OCI-M2 (cell line): ENCODE data around the gene SUCO.
"Not testable (repeated sequence)": the region's sequence is repeated elsewhere in the genome, so short reads cannot be mapped to it uniquely, and the experiment has no call there.

Experiments used
- DNase-seq: peaks from one replicate; lab custom pipeline; 2025; ENCODE audit not compliant: unreplicated experiment; lab: John Stamatoyannopoulos, UW

The SUCO gene

GRCh38 chr1:172605641-172606040 lies 72.7 kb downstream of the SUCO start:
- no peak for DNase-seq

GRCh38 chr1:172607145-172607544 lies 74.2 kb downstream of the SUCO start:
- DNase-seq: no peak

- DNase-seq: no peak
Measured at GRCh38 chr1:172608098-172608601, 75.2 kb downstream of the SUCO start.

GRCh38 chr1:172609528-172609927 lies 76.6 kb downstream of the SUCO start:
- DNase-seq: no peak

- no peak for DNase-seq
Measured at GRCh38 chr1:172612478-172612877, 79.5 kb downstream of the SUCO start.

GRCh38 chr1:172613294-172613693 lies 80.3 kb downstream of the SUCO start:
- DNase-seq: no peak

GRCh38 chr1:172616195-172616594 lies 83.2 kb downstream of the SUCO start:
- no peak for DNase-seq

- DNase-seq: no peak
Measured at GRCh38 chr1:172616636-172617035, 83.7 kb downstream of the SUCO start.

GRCh38 chr1:172620603-172621002 lies 87.7 kb downstream of the SUCO start:
- not testable (repeated sequence) for DNase-seq

- DNase-seq: no peak
Measured at GRCh38 chr1:172622541-172622940, 89.6 kb downstream of the SUCO start.

- DNase-seq: no peak
Measured at GRCh38 chr1:172623748-172624147, 90.8 kb downstream of the SUCO start.

- DNase-seq: no peak
Measured at GRCh38 chr1:172626845-172627244, 93.9 kb downstream of the SUCO start.

GRCh38 chr1:172627702-172628101 lies 94.8 kb downstream of the SUCO start:
- no peak for DNase-seq

- no peak for DNase-seq
Measured at GRCh38 chr1:172628401-172628800, 95.5 kb downstream of the SUCO start.

- no peak for DNase-seq
Measured at GRCh38 chr1:172629170-172629569, 96.2 kb downstream of the SUCO start.

GRCh38 chr1:172629638-172630037 lies 96.7 kb downstream of the SUCO start:
- DNase-seq: no peak

- DNase-seq: no peak
Measured at GRCh38 chr1:172630056-172630818, 97.3 kb downstream of the SUCO start.

- DNase-seq: no peak
Measured at GRCh38 chr1:172630868-172631267, 97.9 kb downstream of the SUCO start.

GRCh38 chr1:172637522-172637921 lies 104.6 kb downstream of the SUCO start:
- DNase-seq: no peak

GRCh38 chr1:172638249-172638648 lies 105.3 kb downstream of the SUCO start:
- no peak for DNase-seq

GRCh38 chr1:172638885-172639831 lies 106.2 kb downstream of the SUCO start:
- no peak for DNase-seq

GRCh38 chr1:172640111-172640510 lies 107.2 kb downstream of the SUCO start:
- DNase-seq: no peak
